Keratinocyte (primary cell): ENCODE data around the gene HMCN2. TPM values are rescaled to one million over a fixed set of nuclear protein-coding genes. Genes with fewer than 3 reads are reported as not detected.

ENCODE experiments used
- DNase-seq: peaks from one replicate; pipeline ENCODE4 v3.0.0-alpha.2; 2011; ENCODE audit warnings: low read depth, missing footprints, low spot score
- FAIRE-seq: peaks from 2 replicates; lab custom pipeline; 2011; peaks lifted over from hg19 to GRCh38; lab: Jason Lieb, UNC
- H2AFZ ChIP-seq: 2 replicates; pipeline ENCODE4 v1.6.0; 2012; ENCODE audit warnings: low read length, control low read depth, inconsistent platforms; ENCODE audit not compliant: control insufficient read depth
- H3K27ac ChIP-seq: 2 replicates; pipeline ENCODE4 v1.5.1; 2011; ENCODE audit warnings: low read length; ENCODE audit not compliant: control insufficient read depth, insufficient read depth
- H3K27me3 ChIP-seq: 3 replicates; pipeline ENCODE4 v1.6.0; 2011; ENCODE audit warnings: low read length; ENCODE audit not compliant: control insufficient read depth, insufficient read depth; ENCODE audit errors: extremely low read depth
- H3K36me3 ChIP-seq, 2 experiments: 2 replicates in 1 of 2; 3 replicates in 1 of 2; pipeline ENCODE4 v1.5.1; 2011; ENCODE audit warnings: low read length in 2 of 2, mild to moderate bottlenecking in 1 of 2; ENCODE audit not compliant: control insufficient read depth in 2 of 2, insufficient read depth in 2 of 2; ENCODE audit errors: extremely low read depth in 1 of 2
- H3K4me1 ChIP-seq: 3 replicates; pipeline ENCODE4 v1.5.1; 2011; ENCODE audit warnings: low read length; ENCODE audit not compliant: control insufficient read depth, insufficient read depth; ENCODE audit errors: extremely low read depth
- H3K4me2 ChIP-seq: 3 replicates; pipeline ENCODE4 v1.6.0; 2011; ENCODE audit warnings: low read depth, low read length; ENCODE audit not compliant: control insufficient read depth, insufficient read depth; ENCODE audit errors: extremely low read depth
- H3K4me3 ChIP-seq, 3 experiments: fragments of 200-600 bp in 1 of 3; sonication (generic) in 1 of 3; 2 replicates in 2 of 3; 3 replicates in 1 of 3; pipeline ENCODE4 v1.5.1; 2011 to 2016; ENCODE audit warnings: low read length in 3 of 3, mild to moderate bottlenecking in 3 of 3, control low read depth in 2 of 3, inconsistent platforms in 1 of 3, low read depth in 1 of 3, mixed read lengths in 1 of 3, mixed run types in 1 of 3, moderate library complexity in 1 of 3; ENCODE audit not compliant: control insufficient read depth in 2 of 3, insufficient read depth in 2 of 3; ENCODE audit errors: extremely low read depth in 1 of 3
- H3K79me2 ChIP-seq: 2 replicates; pipeline ENCODE4 v1.6.0; 2012; ENCODE audit warnings: low read length; ENCODE audit not compliant: control insufficient read depth, insufficient read depth
- H3K9ac ChIP-seq: 3 replicates; pipeline ENCODE4 v1.6.0; 2011; ENCODE audit warnings: low read length; ENCODE audit not compliant: control insufficient read depth, insufficient read depth; ENCODE audit errors: extremely low read depth
- H3K9me1 ChIP-seq: 3 replicates; pipeline ENCODE4 v1.6.0; 2011; ENCODE audit warnings: low read length; ENCODE audit not compliant: control insufficient read depth, insufficient read depth; ENCODE audit errors: extremely low read depth
- H3K9me3 ChIP-seq: 2 replicates; pipeline ENCODE4 v1.5.1; 2012; ENCODE audit warnings: low read depth, low read length; ENCODE audit not compliant: control insufficient read depth
- H4K20me1 ChIP-seq: 3 replicates; pipeline ENCODE4 v1.6.0; 2011; ENCODE audit warnings: low read length; ENCODE audit not compliant: control insufficient read depth, insufficient read depth; ENCODE audit errors: extremely low read depth
- CTCF ChIP-seq, 3 experiments: IDR thresholded peaks in 1 of 3; conservative IDR thresholded peaks in 1 of 3; optimal IDR thresholded peaks in 1 of 3; 2 replicates in 2 of 3; 3 replicates in 1 of 3; pipeline versions ENCODE3 to v1.5.1; 2011; ENCODE audit warnings: low read length in 3 of 3, mild to moderate bottlenecking in 3 of 3, moderate library complexity in 2 of 3, control low read depth in 1 of 3, inconsistent platforms in 1 of 3; ENCODE audit not compliant: insufficient read depth in 2 of 3; ENCODE audit errors: extremely low read depth in 1 of 3
- EZH2 ChIP-seq: IDR thresholded peaks from one replicate; pipeline ENCODE4 v1.6.1; 2012; ENCODE audit warnings: inconsistent platforms, mild to moderate bottlenecking, low read length, moderate library complexity
- dilution Hi-C: fragments of 300-500 bp; cut with MboI; formaldehyde crosslinking; loops from one replicate; pipeline ENCODE4 v1.7.0; 2020; ENCODE audit warnings: low sequenced_read_pairs; ENCODE audit not compliant: extremely low pct_ligation_motif_present
- polyA plus RNA-seq, 5 experiments: library from polyadenylated mRNA; depleted of rRNA in 3 of 5; stranded (reverse) in 3 of 5; stranded (forward) in 1 of 5; unstranded in 1 of 5; fragments of >200 nt; gene quantifications; 1 replicate in 1 of 5; 2 replicates in 3 of 5; 3 replicates in 1 of 5; pipeline versions ENCODE4 v1.2.1 to v1.2.3, GENCODE V29; 2011 to 2012; ENCODE audit warnings: missing spikeins in 2 of 5, low read depth in 1 of 5, low replicate concordance in 1 of 5

Gene HMCN2
- polyA plus RNA-seq, 1 donor (not counting 4 experiments of a cell fraction or from before 2014, with no cell fraction given), result not detected

- no peak for TF ChIP-seq EZH2
- Histone ChIP-seq H3K4me1 (no peaks in the 10 kb centered on the region), H3K36me3 (no peaks in the 10 kb centered on the region), H4K20me1 (no peaks in the 10 kb centered on the region), H3K27me3 (peaks cover 4% of the 10 kb centered on the region), H3K4me2 (no peak overlapping the region), H3K9me1 (no peaks in the 10 kb centered on the region), H3K9ac (no peak overlapping the region), H3K79me2 (no peaks in the 10 kb centered on the region), H3K27ac (no peak overlapping the region), H3K4me3 (no peak overlapping the region), H3K9me3 (no peaks in the 10 kb centered on the region), H2AFZ (no peak overlapping the region)
- no peak for FAIRE-seq
- dilution Hi-C loops, result no loop called here
- DNase-seq, result no peak
These were observed 34.4 kb downstream of the HMCN2 start for GRCh38 chr9:130299785-130300615.

- Histone ChIP-seq H4K20me1 (no peaks in the 10 kb centered on the region), H3K27ac (no peak overlapping the region), H3K9me1 (no peaks in the 10 kb centered on the region), H3K4me1 (no peaks in the 10 kb centered on the region), H3K27me3 (peaks cover 4% of the 10 kb centered on the region), H3K4me3 (no peak overlapping the region), H3K9ac (no peak overlapping the region), H3K36me3 (no peaks in the 10 kb centered on the region), H3K4me2 (no peak overlapping the region), H2AFZ (no peak overlapping the region), H3K79me2 (no peaks in the 10 kb centered on the region), H3K9me3 (no peaks in the 10 kb centered on the region)
- no peak for TF ChIP-seq CTCF (optimal IDR thresholded peaks at IDR 0.05 in 1 of 3, IDR thresholded peaks at IDR 0.05 in 1 of 3, conservative IDR thresholded peaks at IDR 0.05 in 1 of 3; ENCODE audit: extremely low read depth in 1 of 3, insufficient read depth in 2 of 3, low read length in 3 of 3)
- no peak for TF ChIP-seq EZH2
- DNase-seq, result no peak
- no peak for FAIRE-seq
- dilution Hi-C loops, result no loop called here
These were observed 35.2 kb downstream of the HMCN2 start for GRCh38 chr9:130300739-130301138.
